GM12873 (cell line): ENCODE measurements around the gene NRGN.

Source experiments
- TF ChIP-seq, protein P1 (sequence below): IDR thresholded peaks from 2 replicates; pipeline ENCODE4 v1.5.1; 2012; ENCODE audit warnings: low read depth, mild to moderate bottlenecking, moderate library complexity, low read length, control low read depth; ENCODE audit not compliant: insufficient read depth; ENCODE audit errors: missing control alignments

NRGN gene

DNA sequence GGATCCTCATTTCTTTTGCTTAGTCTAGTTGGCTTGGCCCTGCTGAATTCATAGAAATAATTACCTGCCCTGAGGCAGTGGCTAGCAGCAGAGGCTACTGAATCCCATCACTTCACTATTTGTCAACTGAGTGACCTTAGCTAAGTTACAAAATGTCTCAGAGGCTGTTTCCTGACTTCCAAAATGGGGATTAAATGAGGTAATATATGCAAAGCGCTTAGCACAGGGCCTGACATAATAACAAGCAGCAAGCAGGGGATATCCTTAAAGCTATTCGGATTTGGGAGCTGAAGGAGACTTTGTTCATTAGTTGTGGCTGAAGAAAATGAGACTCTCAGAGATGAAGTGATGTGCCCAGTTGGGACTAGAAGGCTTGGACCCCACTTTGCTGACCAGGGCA lies 2.8 kb downstream of the NRGN start:
- TF ChIP-seq, protein P1, sequence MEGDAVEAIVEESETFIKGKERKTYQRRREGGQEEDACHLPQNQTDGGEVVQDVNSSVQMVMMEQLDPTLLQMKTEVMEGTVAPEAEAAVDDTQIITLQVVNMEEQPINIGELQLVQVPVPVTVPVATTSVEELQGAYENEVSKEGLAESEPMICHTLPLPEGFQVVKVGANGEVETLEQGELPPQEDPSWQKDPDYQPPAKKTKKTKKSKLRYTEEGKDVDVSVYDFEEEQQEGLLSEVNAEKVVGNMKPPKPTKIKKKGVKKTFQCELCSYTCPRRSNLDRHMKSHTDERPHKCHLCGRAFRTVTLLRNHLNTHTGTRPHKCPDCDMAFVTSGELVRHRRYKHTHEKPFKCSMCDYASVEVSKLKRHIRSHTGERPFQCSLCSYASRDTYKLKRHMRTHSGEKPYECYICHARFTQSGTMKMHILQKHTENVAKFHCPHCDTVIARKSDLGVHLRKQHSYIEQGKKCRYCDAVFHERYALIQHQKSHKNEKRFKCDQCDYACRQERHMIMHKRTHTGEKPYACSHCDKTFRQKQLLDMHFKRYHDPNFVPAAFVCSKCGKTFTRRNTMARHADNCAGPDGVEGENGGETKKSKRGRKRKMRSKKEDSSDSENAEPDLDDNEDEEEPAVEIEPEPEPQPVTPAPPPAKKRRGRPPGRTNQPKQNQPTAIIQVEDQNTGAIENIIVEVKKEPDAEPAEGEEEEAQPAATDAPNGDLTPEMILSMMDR: no peak

DNA sequence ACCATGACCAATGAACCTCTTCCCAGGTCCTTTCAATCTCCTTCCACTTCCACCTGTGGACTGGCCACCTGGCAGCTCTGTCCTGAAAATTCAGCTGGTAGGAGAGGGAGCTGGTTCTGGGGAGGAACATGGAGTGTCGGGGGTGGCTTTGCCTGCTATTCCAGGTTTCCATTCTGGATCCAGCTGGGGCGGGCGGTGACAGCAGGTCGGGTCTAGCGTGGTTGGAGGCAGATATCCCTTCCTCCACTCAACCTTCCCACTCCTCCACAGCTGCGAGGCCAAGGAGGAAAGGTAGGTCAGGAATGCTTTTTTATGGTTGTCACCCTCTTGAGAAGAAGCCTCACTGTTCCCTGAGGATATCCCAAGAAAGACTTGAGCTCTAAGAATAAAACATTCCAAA lies 3.3 kb downstream of the NRGN start:
- TF ChIP-seq, protein P1: no peak

DNA sequence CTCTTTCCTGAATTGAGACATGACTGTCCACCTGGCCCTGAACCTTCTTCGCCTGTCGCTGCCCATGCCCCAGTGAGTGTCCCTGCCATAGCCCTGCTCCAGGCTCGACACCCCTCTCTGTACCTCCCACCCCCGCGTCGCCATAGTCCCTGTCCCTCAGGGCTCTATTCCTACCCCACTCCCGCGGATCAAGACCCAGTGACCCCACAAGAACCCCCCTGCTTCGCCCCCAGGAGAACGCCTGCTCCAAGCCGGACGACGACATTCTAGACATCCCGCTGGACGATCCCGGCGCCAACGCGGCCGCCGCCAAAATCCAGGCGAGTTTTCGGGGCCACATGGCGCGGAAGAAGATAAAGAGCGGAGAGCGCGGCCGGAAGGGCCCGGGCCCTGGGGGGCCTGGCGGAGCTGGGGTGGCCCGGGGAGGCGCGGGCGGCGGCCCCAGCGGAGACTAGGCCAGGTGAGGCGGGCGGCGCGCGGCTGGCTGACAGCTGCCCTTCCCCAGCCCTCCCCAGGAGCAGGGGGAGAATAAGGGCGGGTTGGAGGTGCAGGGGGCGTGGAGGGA lies 5.6 kb downstream of the NRGN start:
- TF ChIP-seq, protein P1: no peak

DNA sequence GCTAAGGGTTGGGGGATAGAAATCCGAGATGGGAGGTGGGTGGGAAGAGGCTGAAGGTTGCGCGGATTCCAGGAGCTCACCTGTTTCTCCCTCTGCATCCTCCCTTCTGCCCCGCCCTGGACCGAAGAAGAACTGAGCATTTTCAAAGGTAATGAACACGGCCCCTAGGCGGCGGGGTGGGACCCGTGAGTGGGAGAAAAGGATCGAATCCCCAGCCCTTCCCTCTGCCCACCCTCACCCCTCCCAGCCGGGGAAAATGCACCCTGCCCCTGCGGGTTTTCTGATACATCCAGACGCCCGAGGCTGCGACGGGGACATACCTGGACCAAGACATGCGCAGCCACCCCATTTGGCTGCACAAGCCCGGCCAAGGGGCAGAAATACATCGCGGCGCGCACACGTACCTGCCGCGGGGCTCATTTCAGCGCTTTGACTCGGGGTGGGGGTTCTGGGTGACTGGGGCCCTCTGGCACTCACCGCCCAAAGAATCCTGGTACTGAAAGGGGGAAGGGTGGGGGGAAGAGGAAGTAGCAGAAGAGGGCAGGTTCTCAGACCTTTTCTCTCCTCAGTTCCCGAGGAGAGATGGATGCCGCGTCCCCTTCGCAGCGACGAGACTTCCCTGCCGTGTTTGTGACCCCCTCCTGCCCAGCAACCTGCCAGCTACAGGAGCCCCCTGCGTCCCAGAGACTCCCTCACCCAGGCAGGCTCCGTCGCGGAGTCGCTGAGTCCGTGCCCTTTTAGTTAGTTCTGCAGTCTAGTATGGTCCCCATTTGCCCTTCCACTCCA lies 6.3 kb downstream of the NRGN start:
- TF ChIP-seq, protein P1: peak; percentile 59

DNA sequence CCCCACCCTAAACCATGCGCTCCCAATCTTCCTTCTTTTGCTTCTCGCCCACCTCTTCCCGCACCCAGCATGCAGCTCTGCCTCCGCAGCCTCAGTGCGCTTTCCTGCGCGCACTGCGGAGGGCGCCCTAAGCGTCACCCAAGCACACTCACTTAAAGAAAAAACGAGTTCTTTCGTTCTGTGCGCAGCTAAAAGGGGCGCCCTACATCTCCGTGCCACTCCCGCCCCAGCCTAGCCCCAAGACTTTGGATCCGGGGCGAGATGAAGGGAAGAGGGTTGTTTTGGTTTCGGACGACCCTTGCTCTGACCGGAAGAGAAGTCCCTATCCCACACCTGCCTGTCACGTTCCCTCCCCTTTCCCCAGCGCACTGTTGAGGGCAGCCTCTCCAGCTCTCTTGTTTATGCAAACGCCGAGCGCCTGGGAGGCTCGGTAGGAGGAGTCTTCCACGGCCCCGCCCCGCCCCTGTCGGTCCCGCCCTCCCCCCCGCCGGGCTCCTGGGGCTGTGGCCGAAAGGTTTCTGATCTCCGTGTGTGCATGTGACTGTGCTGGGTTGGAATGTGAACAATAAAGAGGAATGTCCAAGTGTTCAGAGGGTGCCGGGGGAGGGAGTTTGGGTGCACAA lies 7.0 kb downstream of the NRGN start:
- TF ChIP-seq, protein P1: peak; percentile 80

DNA sequence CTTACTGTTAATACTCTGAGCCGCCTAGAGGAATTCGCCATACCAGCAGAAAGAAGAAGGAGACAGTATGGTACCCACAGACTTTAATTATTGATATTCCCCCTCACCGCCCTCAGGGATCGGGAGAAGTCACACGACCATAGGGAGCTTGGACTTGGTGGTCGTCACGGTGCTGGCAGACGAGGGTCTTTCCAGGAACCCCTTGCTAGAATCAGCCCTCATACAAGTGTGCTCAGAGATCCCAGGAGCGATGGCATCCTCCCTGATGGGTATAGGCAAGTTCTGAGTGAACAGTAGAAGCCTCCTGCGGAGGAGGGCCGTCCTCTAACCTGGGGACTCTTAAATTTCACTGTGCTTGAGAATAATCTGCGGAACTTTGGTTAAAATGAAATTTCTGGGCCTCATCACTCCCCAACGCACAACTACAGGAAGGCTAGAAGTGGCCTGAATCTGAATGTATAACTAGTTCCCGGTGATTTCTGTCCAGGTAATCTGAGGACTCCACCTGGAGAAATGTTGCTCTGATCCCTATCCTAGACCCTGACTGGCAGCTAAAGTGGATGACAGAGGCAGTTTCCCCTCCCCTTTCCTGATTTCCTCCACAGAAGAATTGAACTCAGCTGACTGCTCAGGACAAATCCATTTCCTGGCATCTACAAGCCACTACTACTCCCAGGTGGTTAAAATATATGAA lies 7.8 kb downstream of the NRGN start:
- TF ChIP-seq, protein P1: no peak

DNA sequence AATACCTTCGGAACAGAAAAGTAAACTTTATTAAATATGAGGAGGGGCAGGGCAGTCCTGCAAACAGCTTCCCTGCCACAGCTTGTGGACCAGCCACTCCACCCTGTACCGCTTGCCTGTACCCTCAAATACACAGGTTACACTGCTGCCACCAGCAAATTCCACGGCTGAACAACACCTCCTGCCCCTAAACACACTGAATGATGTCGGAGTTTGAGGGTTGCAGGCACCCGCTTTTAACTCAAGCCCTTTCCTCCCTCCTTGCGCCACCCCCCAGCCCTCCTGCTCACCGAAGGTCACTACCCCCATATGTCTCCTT lies 8.3 kb downstream of the NRGN start:
- TF ChIP-seq, protein P1: no peak
